HCT116 (cell line): Measurements from ENCODE around the gene PPP2CA. TPM values are rescaled to one million over a fixed set of nuclear protein-coding genes. Genes with fewer than 3 reads are reported as not detected.

Experiments
- ATAC-seq: fragments of 200-7000 bp; cut with Tn5 transposase; 2 replicates; pipeline ENCODE4 v1.9.1; 2020; ENCODE audit warnings: mild to moderate bottlenecking, moderate library complexity
- BruUV-seq: library from RNA; stranded (reverse); fragments of 400-500 nt; replicated peaks from 2 replicates; lab custom pipeline; 2021; lab: Mats Ljungman, UMichigan
- CTCF ChIA-PET: fragments of 300-600 bp; sonication (Branson Sonifier 250); formaldehyde crosslinking; loops from one replicate; lab custom pipeline; 2021; ENCODE audit warnings: antibody characterized with exemption; lab: Charles Lee
- POLR2A ChIA-PET: fragments of 300-600, 350-600 bp; sonication (Branson Sonifier 250); formaldehyde crosslinking; loops from one replicate; lab custom pipeline; 2021; ENCODE audit warnings: antibody characterized with exemption; lab: Charles Lee
- RAD21 ChIA-PET, 2 experiments: fragments of 300-600 bp; sonication (Branson Sonifier 250); formaldehyde crosslinking; loops; one replicate each; lab custom pipeline; 2023; ENCODE audit warnings: low total read pairs in 2 of 2; ENCODE audit not compliant: uncharacterized antibody in 2 of 2, unreplicated experiment in 2 of 2, low non-redundant PET in 1 of 2; lab: Charles Lee
- DNase-seq: peaks from one replicate; pipeline ENCODE4 v3.0.0-alpha.2; 2010; ENCODE audit warnings: low read depth, low spot score
- H2AFZ ChIP-seq: fragments of 200-600 bp; shearing (Covaris generic), sonication (generic); 2 replicates; pipeline ENCODE4 v1.6.1; 2017; ENCODE audit warnings: low read depth, mixed run types, mixed read lengths, antibody characterized with exemption, low read length; ENCODE audit not compliant: poor library complexity, severe bottlenecking
- H3K27ac ChIP-seq: 2 replicates; pipeline ENCODE4 v1.5.1; 2012; ENCODE audit warnings: low read depth, low read length
- H3K27me3 ChIP-seq: fragments of 200-600 bp; sonication (generic); 2 replicates; pipeline ENCODE4 v1.6.1; 2016; ENCODE audit warnings: mixed run types, low read length, mixed read lengths; ENCODE audit not compliant: insufficient read depth
- H3K36me3 ChIP-seq, 2 experiments: fragments of 200-500 bp in 1 of 2; fragments of 200-600 bp in 1 of 2; sonication (Bioruptor generic) in 1 of 2; sonication (generic) in 1 of 2; 2 replicates each; pipeline versions ENCODE4 v1.5.1 to v1.6.1; 2014 to 2016; ENCODE audit warnings: low read length in 2 of 2, inconsistent platforms in 1 of 2, mixed read lengths in 1 of 2, mixed run types in 1 of 2; ENCODE audit not compliant: insufficient read depth in 2 of 2, control insufficient read depth in 1 of 2
- H3K4me1 ChIP-seq, 2 experiments: fragments of 200-600 bp in 1 of 2; sonication (generic) in 1 of 2; 2 replicates each; pipeline versions ENCODE4 v1.5.1 to v1.6.1; 2012 to 2017; ENCODE audit warnings: low read length in 2 of 2, inconsistent platforms in 1 of 2, mild to moderate bottlenecking in 1 of 2, mixed read lengths in 1 of 2, mixed run types in 1 of 2, moderate library complexity in 1 of 2; ENCODE audit not compliant: insufficient read depth in 2 of 2, control insufficient read depth in 1 of 2
- H3K4me2 ChIP-seq: fragments of 200-600 bp; sonication (generic); 2 replicates; pipeline ENCODE4 v1.6.1; 2017; ENCODE audit warnings: mixed run types, low read length, mixed read lengths
- H3K4me3 ChIP-seq, 2 experiments: fragments of 200-600 bp in 1 of 2; sonication (generic) in 1 of 2; replicated peaks in 1 of 2; 2 replicates each; pipeline ENCODE4 v1.5.1; 2011 to 2016; ENCODE audit warnings: low read length in 2 of 2, control low read depth in 1 of 2, low read depth in 1 of 2, mild to moderate bottlenecking in 1 of 2, mixed read lengths in 1 of 2, mixed run types in 1 of 2
- H3K79me2 ChIP-seq: fragments of 200-600 bp; sonication (generic); 2 replicates; pipeline ENCODE4 v1.6.1; 2017; ENCODE audit warnings: mild to moderate bottlenecking, mixed run types, low read length, moderate library complexity, mixed read lengths; ENCODE audit not compliant: insufficient read depth
- H3K9ac ChIP-seq: fragments of 200-600 bp; sonication (generic); 2 replicates; pipeline ENCODE4 v1.6.1; 2016; ENCODE audit warnings: low read length, mixed read lengths
- H3K9me2 ChIP-seq: fragments of 200-600 bp; sonication (generic), shearing (Covaris generic); 2 replicates; pipeline ENCODE4 v1.6.1; 2017; ENCODE audit warnings: mixed run types, mild to moderate bottlenecking, moderate library complexity; ENCODE audit not compliant: insufficient read depth
- H3K9me3 ChIP-seq, 2 experiments: fragments of 200-500 bp in 1 of 2; fragments of 200-600 bp in 1 of 2; sonication (Bioruptor generic) in 1 of 2; sonication (generic) in 1 of 2; 2 replicates each; pipeline ENCODE4 v1.6.1; 2014 to 2017; ENCODE audit warnings: low read length in 2 of 2, mixed read lengths in 2 of 2, inconsistent platforms in 1 of 2, low read depth in 1 of 2, mild to moderate bottlenecking in 1 of 2, mixed run types in 1 of 2, moderate library complexity in 1 of 2; ENCODE audit not compliant: control insufficient read depth in 1 of 2, insufficient read depth in 1 of 2
- H4K20me1 ChIP-seq: fragments of 200-600 bp; sonication (generic), shearing (Covaris generic); 2 replicates; pipeline ENCODE4 v1.6.1; 2017; ENCODE audit warnings: mixed run types, mild to moderate bottlenecking, moderate library complexity; ENCODE audit not compliant: insufficient read depth
- CBX3 ChIP-seq: IDR thresholded peaks from 2 replicates; pipeline ENCODE4 v1.6.1; 2012; ENCODE audit warnings: low read depth
- CEBPB ChIP-seq: IDR thresholded peaks from 2 replicates; pipeline ENCODE4 v1.6.1; 2012; ENCODE audit warnings: low read depth
- ELF1 ChIP-seq: IDR thresholded peaks from 2 replicates; pipeline ENCODE4 v1.6.1; 2012; ENCODE audit warnings: low read depth, borderline replicate concordance
- EZH2 ChIP-seq: fragments of 200-600 bp; sonication (generic); IDR thresholded peaks from 2 replicates; pipeline ENCODE4 v1.6.1; 2017; ENCODE audit warnings: antibody characterized with exemption, mixed run types
- EZH2phosphoT487 ChIP-seq: fragments of 200-600 bp; IDR thresholded peaks from 2 replicates; pipeline ENCODE4 v1.6.1; 2018; ENCODE audit warnings: antibody characterized with exemption, borderline replicate concordance
- POLR2AphosphoS5 ChIP-seq: IDR thresholded peaks from 2 replicates; pipeline ENCODE4 v1.6.1; 2011; ENCODE audit warnings: mild to moderate bottlenecking, low read depth, low read length, moderate library complexity
- RAD21 ChIP-seq: IDR thresholded peaks from 2 replicates; pipeline ENCODE4 v1.6.1; 2012; ENCODE audit warnings: low read depth, mild to moderate bottlenecking
- SIN3A ChIP-seq: IDR thresholded peaks from 2 replicates; pipeline ENCODE4 v1.6.1; 2012; ENCODE audit warnings: low read depth
- SP1 ChIP-seq: IDR thresholded peaks from 2 replicates; pipeline ENCODE4 v1.6.1; 2012; ENCODE audit warnings: low read depth
- SRF ChIP-seq: IDR thresholded peaks from 2 replicates; pipeline ENCODE4 v1.6.1; 2012; ENCODE audit warnings: low read depth
- TCF7L2 ChIP-seq: IDR thresholded peaks from 2 replicates; pipeline ENCODE4 v1.7.0; 2011; ENCODE audit warnings: borderline replicate concordance, inconsistent platforms; ENCODE audit not compliant: insufficient read depth, insufficient read length; ENCODE audit errors: extremely low read depth
- ZFX ChIP-seq: fragments of 450-650 bp; IDR thresholded peaks from 2 replicates; pipeline ENCODE4 v1.6.1; 2017
- ZNF274 ChIP-seq: fragments of 200-500 bp; sonication (Bioruptor generic); IDR thresholded peaks from 2 replicates; pipeline ENCODE4 v1.6.1; 2014; ENCODE audit warnings: mild to moderate bottlenecking, low read depth, low read length, inconsistent platforms
- intact Hi-C: fragments of 100-400 bp; cut with micrococcal nuclease; formaldehyde crosslinking; loops from 2 replicates; pipeline ENCODE4 v1.10.0; 2022
- total RNA-seq: library from RNA; stranded (reverse); gene quantifications from one replicate; pipeline ENCODE4 v1.2.1, GENCODE V29; 2021; ENCODE audit not compliant: unreplicated experiment
- TF ChIP-seq, protein P1 (sequence below): IDR thresholded peaks from 2 replicates; pipeline ENCODE4 v1.6.1; 2012
- TF ChIP-seq, protein P2 (sequence below): IDR thresholded peaks from 2 replicates; pipeline ENCODE4 v1.6.1; 2012; ENCODE audit warnings: low read depth
- TF ChIP-seq, protein P3 (sequence below): IDR thresholded peaks from 2 replicates; pipeline ENCODE4 v1.6.1; 2012

Gene PPP2CA
- total RNA-seq, 1 experiment from 2014 or later, result 167 TPM

GRCh38 chr5:134162592-134162991 lies 63.3 kb downstream of the PPP2CA start:
- no peak overlapping the region for H3K27ac ChIP-seq
- peaks cover 49 to 57% of the 10 kb centered on the region in 2 experiments for H3K36me3 ChIP-seq
- no peaks in the 10 kb centered on the region for H3K27me3 ChIP-seq
- ChIA-PET RAD21 (no interaction called here), POLR2A (no interaction called here), CTCF (no interaction called here)
- no peak for TF ChIP-seq SRF
- TF ChIP-seq SP1, result no peak
- no peak for DNase-seq
- intact Hi-C loops, result no loop called here
- peaks cover 50% of the 10 kb centered on the region for H3K79me2 ChIP-seq
- H3K9me2 ChIP-seq, result no peaks in the 10 kb centered on the region
- no peak overlapping the region for H2AFZ ChIP-seq
- BruUV-seq, result no TSS peak
- H3K9ac ChIP-seq, result no peak overlapping the region
- ATAC-seq, result no peak
- no peaks in the 10 kb centered on the region for H3K4me1 ChIP-seq
- no peaks in the 10 kb centered on the region for H4K20me1 ChIP-seq
- H3K4me2 ChIP-seq, result no peak overlapping the region
- no peak overlapping the region for H3K4me3 ChIP-seq
- peaks cover 8 to 12% of the 10 kb centered on the region in 2 experiments; a peak in 3 of 4 replicates for H3K9me3 ChIP-seq

- intact Hi-C loops, result no loop called here
- ATAC-seq (no peak), DNase-seq (no peak)
- Histone ChIP-seq H3K4me2 (no peak overlapping the region), H3K36me3 (peaks cover 44 to 55% of the 10 kb centered on the region in 2 experiments), H3K9me3 (peaks cover 8 to 12% of the 10 kb centered on the region in 2 experiments; a peak in 3 of 4 replicates), H3K27ac (no peak overlapping the region), H3K9me2 (no peaks in the 10 kb centered on the region), H4K20me1 (no peaks in the 10 kb centered on the region), H2AFZ (no peak overlapping the region), H3K9ac (no peak overlapping the region), H3K4me3 (no peak overlapping the region), H3K79me2 (peaks cover 42% of the 10 kb centered on the region), H3K27me3 (no peaks in the 10 kb centered on the region), H3K4me1 (no peaks in the 10 kb centered on the region)
- BruUV-seq, result no TSS peak
- ChIA-PET RAD21 (no interaction called here), CTCF (interaction anchor here (1.6 kb wide), 1 partner anchor 122 kb away, joined by 6 read pairs; no protein-coding TSS in a partner anchor), POLR2A (interaction anchor here (1.1 kb wide), 1 partner anchor 14 kb away, joined by 4 read pairs; no protein-coding TSS in a partner anchor)
- TF ChIP-seq, protein P1, sequence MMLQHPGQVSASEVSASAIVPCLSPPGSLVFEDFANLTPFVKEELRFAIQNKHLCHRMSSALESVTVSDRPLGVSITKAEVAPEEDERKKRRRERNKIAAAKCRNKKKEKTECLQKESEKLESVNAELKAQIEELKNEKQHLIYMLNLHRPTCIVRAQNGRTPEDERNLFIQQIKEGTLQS, result no peak
- TF ChIP-seq CBX3 (no peak), CEBPB (no peak), EZH2phosphoT487 (no peak), SRF (no peak), RAD21 (no peak), ELF1 (no peak), ZFX (no peak), ZNF274 (no peak), SIN3A (no peak), SP1 (no peak), POLR2AphosphoS5 (no peak), EZH2 (no peak), TCF7L2 (no peak)
- TF ChIP-seq, protein P2, sequence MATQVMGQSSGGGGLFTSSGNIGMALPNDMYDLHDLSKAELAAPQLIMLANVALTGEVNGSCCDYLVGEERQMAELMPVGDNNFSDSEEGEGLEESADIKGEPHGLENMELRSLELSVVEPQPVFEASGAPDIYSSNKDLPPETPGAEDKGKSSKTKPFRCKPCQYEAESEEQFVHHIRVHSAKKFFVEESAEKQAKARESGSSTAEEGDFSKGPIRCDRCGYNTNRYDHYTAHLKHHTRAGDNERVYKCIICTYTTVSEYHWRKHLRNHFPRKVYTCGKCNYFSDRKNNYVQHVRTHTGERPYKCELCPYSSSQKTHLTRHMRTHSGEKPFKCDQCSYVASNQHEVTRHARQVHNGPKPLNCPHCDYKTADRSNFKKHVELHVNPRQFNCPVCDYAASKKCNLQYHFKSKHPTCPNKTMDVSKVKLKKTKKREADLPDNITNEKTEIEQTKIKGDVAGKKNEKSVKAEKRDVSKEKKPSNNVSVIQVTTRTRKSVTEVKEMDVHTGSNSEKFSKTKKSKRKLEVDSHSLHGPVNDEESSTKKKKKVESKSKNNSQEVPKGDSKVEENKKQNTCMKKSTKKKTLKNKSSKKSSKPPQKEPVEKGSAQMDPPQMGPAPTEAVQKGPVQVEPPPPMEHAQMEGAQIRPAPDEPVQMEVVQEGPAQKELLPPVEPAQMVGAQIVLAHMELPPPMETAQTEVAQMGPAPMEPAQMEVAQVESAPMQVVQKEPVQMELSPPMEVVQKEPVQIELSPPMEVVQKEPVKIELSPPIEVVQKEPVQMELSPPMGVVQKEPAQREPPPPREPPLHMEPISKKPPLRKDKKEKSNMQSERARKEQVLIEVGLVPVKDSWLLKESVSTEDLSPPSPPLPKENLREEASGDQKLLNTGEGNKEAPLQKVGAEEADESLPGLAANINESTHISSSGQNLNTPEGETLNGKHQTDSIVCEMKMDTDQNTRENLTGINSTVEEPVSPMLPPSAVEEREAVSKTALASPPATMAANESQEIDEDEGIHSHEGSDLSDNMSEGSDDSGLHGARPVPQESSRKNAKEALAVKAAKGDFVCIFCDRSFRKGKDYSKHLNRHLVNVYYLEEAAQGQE, result no peak
- TF ChIP-seq, protein P3, sequence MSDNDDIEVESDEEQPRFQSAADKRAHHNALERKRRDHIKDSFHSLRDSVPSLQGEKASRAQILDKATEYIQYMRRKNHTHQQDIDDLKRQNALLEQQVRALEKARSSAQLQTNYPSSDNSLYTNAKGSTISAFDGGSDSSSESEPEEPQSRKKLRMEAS, result no peak
These were observed 64.1 kb downstream of the PPP2CA start for GRCh38 chr5:134161513-134162395.
